ENCODE results near the gene CAMK2N1. TPM values are rescaled to one million over a fixed set of nuclear protein-coding genes. Genes with fewer than 3 reads are reported as not detected.

Gene CAMK2N1
- total and polyA plus RNA-seq, 10 of the 15 experiments (the other 5 are each of a cell fraction or from before 2014, with no cell fraction given), result 0.23 TPM; not detected in 9

DNA sequence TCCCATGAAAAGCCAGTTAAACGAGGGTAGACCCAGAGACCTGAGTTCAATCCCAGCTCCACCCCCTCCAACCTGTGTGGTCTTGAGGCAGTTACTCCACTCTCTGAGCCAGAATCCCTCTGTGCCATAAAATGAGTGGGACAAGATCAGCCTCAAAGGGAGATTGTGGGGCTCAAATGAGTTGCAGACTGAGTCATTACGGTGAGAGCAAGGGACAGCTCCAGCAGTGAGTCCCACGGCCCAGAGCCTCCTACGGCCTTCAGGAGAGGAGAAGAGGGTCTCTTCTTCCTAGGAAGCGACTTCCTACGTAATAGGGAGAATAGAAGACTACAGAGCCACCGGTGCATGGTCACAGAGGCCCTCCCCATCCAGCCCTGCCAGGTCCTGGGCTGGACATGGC is 6.7 kb upstream of the CAMK2N1 start (continued):
- TF ChIP-seq, protein P1, sequence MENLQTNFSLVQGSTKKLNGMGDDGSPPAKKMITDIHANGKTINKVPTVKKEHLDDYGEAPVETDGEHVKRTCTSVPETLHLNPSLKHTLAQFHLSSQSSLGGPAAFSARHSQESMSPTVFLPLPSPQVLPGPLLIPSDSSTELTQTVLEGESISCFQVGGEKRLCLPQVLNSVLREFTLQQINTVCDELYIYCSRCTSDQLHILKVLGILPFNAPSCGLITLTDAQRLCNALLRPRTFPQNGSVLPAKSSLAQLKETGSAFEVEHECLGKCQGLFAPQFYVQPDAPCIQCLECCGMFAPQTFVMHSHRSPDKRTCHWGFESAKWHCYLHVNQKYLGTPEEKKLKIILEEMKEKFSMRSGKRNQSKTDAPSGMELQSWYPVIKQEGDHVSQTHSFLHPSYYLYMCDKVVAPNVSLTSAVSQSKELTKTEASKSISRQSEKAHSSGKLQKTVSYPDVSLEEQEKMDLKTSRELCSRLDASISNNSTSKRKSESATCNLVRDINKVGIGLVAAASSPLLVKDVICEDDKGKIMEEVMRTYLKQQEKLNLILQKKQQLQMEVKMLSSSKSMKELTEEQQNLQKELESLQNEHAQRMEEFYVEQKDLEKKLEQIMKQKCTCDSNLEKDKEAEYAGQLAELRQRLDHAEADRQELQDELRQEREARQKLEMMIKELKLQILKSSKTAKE (IDR thresholded peaks at IDR 0.05; ENCODE audit: low read depth, poor library complexity, severe bottlenecking), result no peak
- no peak for TF ChIP-seq SPI1 (IDR thresholded peaks at IDR 0.05; ENCODE audit: borderline replicate concordance, insufficient read depth, low read depth, low read length)
- no peak for TF ChIP-seq BHLHE40 (IDR thresholded peaks at IDR 0.05; ENCODE audit: borderline replicate concordance in 1 of 2, low read depth in 2 of 2, low read length in 1 of 2)
- no peak for TF ChIP-seq MYB (IDR thresholded peaks at IDR 0.05; ENCODE audit: borderline replicate concordance, low read depth, low read length)
- no peak for TF ChIP-seq CREM (IDR thresholded peaks at IDR 0.05; ENCODE audit: low read depth)
- no peak for TF ChIP-seq ZNF24 (IDR thresholded peaks at IDR 0.05)
- no peak for TF ChIP-seq ZNF384 (IDR thresholded peaks at IDR 0.05; ENCODE audit: borderline replicate concordance, low read depth, low read length)
- TF ChIP-seq USF1 (IDR thresholded peaks at IDR 0.05; ENCODE audit: borderline replicate concordance, extremely low read length, insufficient read depth, low read depth, low read length), result no peak
- TF ChIP-seq CHD2 (IDR thresholded peaks at IDR 0.05; ENCODE audit: borderline replicate concordance, low read depth, low read length), result no peak
